Muscle layer of colon (tissue), 2 donors: ENCODE measurements around the gene EMSY.
A peak's percentile ranks its signal among the peaks of the same experiment; 100 is the strongest.

Source experiments
- H3K27ac ChIP-seq: one replicate; pipeline ENCODE4 v1.7.0; 2013; ENCODE audit warnings: low read depth, mild to moderate bottlenecking, low read length, moderate library complexity
- H3K27me3 ChIP-seq, 2 donors: one replicate each; pipeline ENCODE4 v1.7.0; 2013; ENCODE audit warnings: low read length in 2 of 2, mild to moderate bottlenecking in 2 of 2; ENCODE audit not compliant: insufficient read depth in 2 of 2, control insufficient read depth in 1 of 2
- H3K36me3 ChIP-seq: one replicate; pipeline ENCODE4 v1.7.0; 2013; ENCODE audit warnings: mild to moderate bottlenecking, low read length; ENCODE audit not compliant: insufficient read depth
- H3K4me1 ChIP-seq: one replicate; pipeline ENCODE4 v1.7.0; 2013; ENCODE audit warnings: mild to moderate bottlenecking, low read length; ENCODE audit not compliant: insufficient read depth
- H3K4me3 ChIP-seq, 2 donors: one replicate each; pipeline ENCODE4 v1.7.0; 2013; ENCODE audit warnings: low read length in 2 of 2, low read depth in 1 of 2, mild to moderate bottlenecking in 1 of 2, moderate library complexity in 1 of 2
- H3K9ac ChIP-seq: one replicate; pipeline ENCODE4 v1.7.0; 2013; ENCODE audit warnings: low read length
- H3K9me3 ChIP-seq: one replicate; pipeline ENCODE4 v1.7.0; 2013; ENCODE audit warnings: mild to moderate bottlenecking, low read length
- donor health status: abdominal sarcoma.
- donor health status: Adenocarcinoma of cecum.

EMSY gene

DNA sequence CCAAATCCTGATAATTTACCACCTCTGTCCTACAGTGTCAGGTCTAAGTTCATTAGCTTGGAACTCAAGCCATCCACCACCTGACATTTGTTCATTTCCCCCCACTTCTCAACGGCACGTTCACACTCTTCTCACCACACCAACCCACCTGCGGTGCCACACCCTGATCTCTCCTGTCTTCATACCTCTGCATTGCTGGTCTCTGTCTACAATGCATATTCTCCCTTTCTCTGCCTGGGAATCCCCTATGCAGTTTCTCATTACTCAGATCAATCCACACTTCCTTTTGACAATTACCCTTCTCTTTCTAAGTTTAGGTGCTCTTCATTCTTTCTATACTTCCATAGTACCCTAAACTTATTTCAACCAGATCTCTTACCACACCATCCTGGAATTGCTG is 20.4 kb upstream of the EMSY start:
- no peaks in the 10 kb centered on the region for H3K36me3 ChIP-seq
- no peak overlapping the region for H3K9ac ChIP-seq
- no peaks in the 10 kb centered on the region for H3K9me3 ChIP-seq
- H3K4me3 ChIP-seq: no peak overlapping the region
- H3K4me1 ChIP-seq: no peaks in the 10 kb centered on the region
- no peaks in the 10 kb centered on the region for H3K27me3 ChIP-seq
- no peak overlapping the region for H3K27ac ChIP-seq

DNA sequence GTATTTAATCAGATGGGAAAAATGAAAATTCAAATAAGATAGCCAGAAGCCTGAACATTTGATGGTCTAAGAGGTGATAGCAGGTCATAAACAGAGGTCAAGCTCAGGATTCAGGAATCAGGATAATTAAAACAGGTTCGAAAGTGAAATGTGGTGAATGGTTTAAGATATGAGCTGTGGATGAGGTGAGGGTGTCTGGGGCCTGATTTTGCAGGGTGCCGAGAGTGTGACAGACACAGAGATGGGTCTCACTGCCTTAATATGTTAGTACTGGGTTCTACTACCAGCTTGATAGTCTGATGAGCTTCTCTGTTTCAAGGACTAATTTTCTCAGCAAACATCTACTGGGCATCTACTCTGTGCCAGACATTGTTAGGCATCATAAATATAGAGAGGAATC is 19.9 kb upstream of the EMSY start:
- Histone ChIP-seq H3K9ac (no peak overlapping the region), H3K9me3 (no peaks in the 10 kb centered on the region), H3K27me3 (no peaks in the 10 kb centered on the region), H3K36me3 (no peaks in the 10 kb centered on the region), H3K27ac (no peak overlapping the region), H3K4me1 (no peaks in the 10 kb centered on the region), H3K4me3 (no peak overlapping the region)

DNA sequence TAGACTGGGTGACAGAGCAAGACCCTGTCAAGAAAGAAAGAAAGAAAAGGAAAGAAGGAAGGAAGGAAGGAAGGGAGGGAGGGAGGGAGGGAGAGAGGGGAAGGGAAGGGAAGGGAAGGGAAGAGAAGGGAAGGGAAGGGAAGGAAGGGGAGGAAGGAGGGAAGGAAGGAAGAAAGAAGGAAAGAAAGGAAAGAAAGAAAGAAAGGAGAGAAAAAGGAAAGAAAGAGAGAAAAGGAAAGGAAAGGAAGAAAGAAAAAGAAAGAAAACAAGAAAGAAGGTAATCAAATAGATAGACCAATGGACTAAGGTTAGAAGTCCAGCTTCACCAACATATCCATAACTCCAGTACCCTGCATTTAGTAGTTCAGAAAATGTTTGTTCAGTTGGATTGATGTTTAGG is 18.2 kb upstream of the EMSY start:
- H3K9me3 ChIP-seq: no peaks in the 10 kb centered on the region
- no peaks in the 10 kb centered on the region for H3K27me3 ChIP-seq
- no peaks in the 10 kb centered on the region for H3K36me3 ChIP-seq
- H3K4me3 ChIP-seq: no peak overlapping the region
- no peak overlapping the region for H3K9ac ChIP-seq
- H3K4me1 ChIP-seq: no peaks in the 10 kb centered on the region
- H3K27ac ChIP-seq: no peak overlapping the region

DNA sequence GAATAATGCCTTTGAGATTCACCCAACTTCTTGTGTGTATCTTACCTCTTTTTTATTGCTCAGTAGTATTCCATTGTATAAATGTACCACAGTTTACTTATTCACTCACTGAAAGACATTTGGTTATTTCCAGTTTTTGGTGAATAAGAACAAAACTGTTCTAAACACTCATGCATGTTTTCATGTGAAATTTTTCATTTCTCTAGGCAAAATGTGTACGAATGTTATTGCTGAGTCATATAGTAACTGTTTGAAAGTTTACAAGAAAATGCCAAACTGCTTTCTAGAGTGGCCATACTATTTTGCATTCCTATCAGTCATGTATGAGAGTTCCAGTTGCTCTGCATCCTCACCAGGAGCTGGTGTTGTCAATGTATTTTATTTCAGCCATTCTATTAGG is 8.8 kb upstream of the EMSY start:
- no peak overlapping the region for H3K4me3 ChIP-seq
- H3K9me3 ChIP-seq: no peaks in the 10 kb centered on the region
- no peaks in the 10 kb centered on the region for H3K36me3 ChIP-seq
- no peak overlapping the region for H3K9ac ChIP-seq
- no peaks in the 10 kb centered on the region for H3K4me1 ChIP-seq
- H3K27me3 ChIP-seq: no peaks in the 10 kb centered on the region
- no peak overlapping the region for H3K27ac ChIP-seq

DNA sequence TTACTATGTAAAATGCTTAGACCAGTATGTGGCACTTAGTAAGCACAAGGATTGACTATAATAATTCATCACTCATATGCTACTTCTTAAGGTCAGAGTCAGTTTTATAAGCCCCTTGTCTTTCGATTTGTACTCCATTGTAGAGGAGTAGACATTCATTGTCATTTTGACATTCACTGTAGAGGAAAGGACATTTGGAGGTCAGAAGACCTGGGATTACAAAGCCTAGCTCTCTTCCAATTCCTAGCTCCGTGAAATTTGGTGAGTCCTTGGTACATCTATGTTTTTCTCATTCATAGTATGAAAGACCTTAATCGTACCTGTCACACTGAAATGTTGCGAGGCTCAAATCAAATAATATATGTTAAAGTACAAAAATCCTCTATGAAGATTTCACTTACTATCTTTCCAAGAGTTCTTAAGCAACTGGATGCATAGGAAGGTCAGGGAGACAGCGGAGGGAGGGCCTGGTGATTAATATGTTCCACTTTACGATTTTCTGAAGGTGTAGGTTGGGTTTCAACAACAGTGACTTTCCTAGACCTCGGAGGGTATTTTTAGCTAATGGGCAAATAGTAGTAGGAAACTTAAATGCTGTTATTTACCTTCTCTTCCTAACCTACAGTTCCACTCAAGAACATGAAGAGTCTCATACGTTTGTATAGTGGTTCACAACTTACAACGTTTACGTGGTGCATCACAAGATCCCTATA is 1.4 kb upstream of the EMSY start:
- peaks cover 11% of the 10 kb centered on the region for H3K36me3 ChIP-seq
- H3K27me3 ChIP-seq: no peaks in the 10 kb centered on the region
- H3K27ac ChIP-seq: peak overlapping the region; percentile 87
- no peaks in the 10 kb centered on the region for H3K9me3 ChIP-seq
- peak overlapping the region; percentile 99 for H3K9ac ChIP-seq
- H3K4me3 ChIP-seq: peak overlapping the region in 1 of 2 donors; percentile 97
- H3K4me1 ChIP-seq: peaks cover 12% of the 10 kb centered on the region

DNA sequence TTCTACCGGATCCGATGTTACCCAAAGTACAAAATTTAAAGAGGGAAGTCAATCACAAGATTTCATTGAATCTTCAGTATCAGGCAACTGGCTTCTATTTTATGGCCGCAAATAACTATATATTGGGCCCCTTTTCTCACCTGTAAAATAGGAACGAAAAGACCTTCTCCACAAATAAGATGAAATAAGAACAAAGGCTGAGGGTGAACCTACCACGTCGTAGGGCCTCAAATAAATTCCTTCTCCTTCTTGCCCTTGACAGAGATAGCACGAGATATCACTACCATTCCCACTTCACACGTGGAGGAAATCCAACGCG is 794 bp upstream of the EMSY start:
- peaks cover 12% of the 10 kb centered on the region for H3K4me1 ChIP-seq
- H3K27me3 ChIP-seq: no peaks in the 10 kb centered on the region
- no peaks in the 10 kb centered on the region for H3K9me3 ChIP-seq
- peak overlapping the region; percentile 87 for H3K27ac ChIP-seq
- peak overlapping the region; percentile 95 to 97 for H3K4me3 ChIP-seq
- peaks cover 11% of the 10 kb centered on the region for H3K36me3 ChIP-seq
- peak overlapping the region; percentile 99 for H3K9ac ChIP-seq

DNA sequence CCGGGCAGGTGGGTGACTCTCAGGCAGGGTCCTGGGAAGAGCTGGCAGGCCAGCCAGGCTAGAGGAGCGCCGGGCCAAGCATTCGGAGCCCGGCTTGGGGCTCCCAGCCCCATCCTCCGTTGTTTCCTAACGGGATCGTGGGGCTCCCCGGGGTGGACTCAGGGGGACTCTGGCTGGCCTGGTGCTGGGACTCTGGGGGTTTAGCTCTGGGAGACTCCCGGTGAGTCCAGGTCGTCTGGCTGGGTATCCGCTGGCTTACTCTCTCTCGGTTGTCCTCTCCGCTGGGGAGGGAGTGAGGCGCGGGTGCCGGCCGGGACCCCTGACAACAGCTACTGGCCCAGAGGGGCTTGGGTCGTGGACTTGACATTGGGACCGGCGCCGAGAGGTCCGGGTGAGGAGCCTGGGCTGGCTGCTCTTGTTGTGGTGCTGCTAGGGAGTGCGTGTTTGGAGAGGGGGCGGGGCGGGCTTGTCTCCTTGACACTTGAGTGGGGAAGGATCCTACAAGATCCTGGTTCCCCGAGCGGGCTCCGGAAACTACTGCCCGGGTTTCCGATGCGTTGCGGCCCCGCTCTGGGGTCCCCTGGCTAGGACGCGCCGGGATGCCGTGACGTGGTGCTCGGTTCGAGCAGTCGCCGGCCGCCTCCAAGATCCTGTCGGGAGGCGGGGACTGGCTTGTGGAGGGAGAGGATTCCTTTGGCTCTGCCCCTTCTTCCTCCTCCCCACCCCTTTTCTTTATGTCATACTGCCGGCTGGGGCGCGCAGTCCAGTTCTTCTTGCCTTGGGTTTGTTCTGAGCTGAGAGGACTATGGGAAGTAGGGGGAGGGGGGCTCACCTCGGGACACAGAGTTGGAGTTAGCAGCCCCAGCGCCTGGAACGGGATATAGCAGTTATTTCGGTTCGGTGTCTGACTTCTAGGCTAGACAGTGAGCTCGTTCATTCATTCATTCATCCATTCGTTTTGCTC is 585 bp downstream of the EMSY start:
- H3K27me3 ChIP-seq: no peaks in the 10 kb centered on the region
- H3K9ac ChIP-seq: peak overlapping the region; percentile 92
- H3K4me1 ChIP-seq: peaks cover 12% of the 10 kb centered on the region
- no peaks in the 10 kb centered on the region for H3K9me3 ChIP-seq
- peak overlapping the region; percentile 87 for H3K27ac ChIP-seq
- H3K36me3 ChIP-seq: peaks cover 11% of the 10 kb centered on the region
- peak overlapping the region; percentile 95 to 97 for H3K4me3 ChIP-seq

DNA sequence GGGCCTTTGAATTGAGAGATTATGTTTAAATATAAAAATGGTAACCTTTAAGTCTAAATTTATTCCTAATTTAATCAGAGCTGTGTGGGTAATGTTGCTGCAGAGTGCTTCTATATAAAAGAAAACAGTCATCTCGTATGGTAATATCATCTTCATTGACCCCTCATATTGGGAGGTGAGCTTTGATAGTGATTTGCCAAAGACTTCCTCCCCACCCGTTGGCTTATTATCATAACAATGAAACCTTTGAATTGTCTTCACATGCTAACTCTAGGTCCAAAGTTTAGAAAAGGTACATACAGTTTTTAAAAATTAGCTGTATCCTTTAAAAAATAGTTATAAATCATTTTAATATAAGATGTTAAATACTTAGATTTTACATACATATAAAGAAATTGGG is 3.7 kb downstream of the EMSY start:
- Histone ChIP-seq H3K4me1 (peaks cover 7% of the 10 kb centered on the region), H3K9me3 (no peaks in the 10 kb centered on the region)

DNA sequence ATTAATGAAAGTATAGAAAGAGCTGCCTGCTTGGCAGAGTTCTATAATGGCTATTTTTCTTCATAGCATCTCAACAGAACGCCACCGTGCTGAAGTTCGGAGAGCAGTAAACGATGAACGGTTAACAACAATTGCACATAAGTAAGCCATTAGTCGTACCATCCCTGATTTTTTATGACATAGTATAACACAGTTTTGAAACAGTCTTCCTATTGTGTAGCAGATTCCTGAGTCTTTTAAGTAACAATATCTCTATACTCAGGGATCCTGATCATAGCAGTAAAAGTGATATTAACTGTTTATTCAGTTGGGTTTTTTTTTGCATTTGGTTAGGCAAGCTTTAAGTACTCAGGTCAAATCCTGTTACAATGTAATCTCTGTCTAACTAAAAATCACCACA is 8.4 kb downstream of the EMSY start:
- no peaks in the 10 kb centered on the region for H3K27me3 ChIP-seq
- no peaks in the 10 kb centered on the region for H3K4me1 ChIP-seq
- H3K4me3 ChIP-seq: no peak overlapping the region
- H3K27ac ChIP-seq: no peak overlapping the region
- peaks cover 26% of the 10 kb centered on the region for H3K36me3 ChIP-seq
- no peaks in the 10 kb centered on the region for H3K9me3 ChIP-seq
- H3K9ac ChIP-seq: no peak overlapping the region

More for the DNA sequence above, 3.7 kb downstream of the EMSY start:
- H3K36me3 ChIP-seq: peaks cover 26% of the 10 kb centered on the region
- no peak overlapping the region for H3K4me3 ChIP-seq
- H3K27me3 ChIP-seq: no peaks in the 10 kb centered on the region
- H3K9ac ChIP-seq: no peak overlapping the region
- no peak overlapping the region for H3K27ac ChIP-seq

DNA sequence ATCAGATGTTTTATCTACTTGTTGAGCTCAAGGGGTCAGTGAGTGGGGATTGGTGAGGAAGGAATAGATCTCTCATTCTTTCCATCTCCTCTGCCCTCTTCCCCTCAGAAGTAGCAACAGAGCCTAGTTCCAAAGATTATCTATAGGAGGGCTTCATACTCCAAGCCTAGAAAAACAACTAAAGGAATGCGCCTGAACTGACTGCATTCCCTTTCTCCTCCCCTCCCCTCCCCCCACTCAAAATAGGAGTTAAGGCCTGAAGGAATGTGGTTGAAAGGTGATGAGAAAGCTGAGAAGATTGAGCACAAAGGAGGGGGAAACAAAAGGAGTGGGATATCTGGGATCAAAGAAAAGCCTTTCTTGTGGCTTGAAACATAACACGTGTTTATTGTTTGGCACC is 10.5 kb downstream of the EMSY start:
- no peak overlapping the region for H3K9ac ChIP-seq

DNA sequence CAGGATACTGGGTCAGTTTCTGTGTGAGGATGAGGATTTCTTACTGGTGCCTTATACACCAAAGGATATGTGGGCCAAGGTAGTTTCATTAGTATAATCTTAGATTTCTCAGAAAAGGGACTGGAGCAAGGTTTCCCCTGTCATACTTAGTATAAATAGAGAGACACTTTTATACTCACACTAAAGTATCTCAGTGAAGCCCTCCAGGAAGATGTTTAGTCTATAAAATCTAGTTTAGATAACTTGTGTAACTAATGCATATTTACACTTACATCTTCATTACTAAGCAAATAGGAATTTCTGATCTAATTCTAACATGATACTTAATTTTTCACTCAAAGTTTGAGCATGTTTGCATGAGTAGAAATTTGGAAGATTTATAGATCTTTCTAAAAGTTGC is 11.1 kb downstream of the EMSY start:
- no peaks in the 10 kb centered on the region for H3K27me3 ChIP-seq
- peaks cover 34% of the 10 kb centered on the region for H3K36me3 ChIP-seq
- no peak overlapping the region for H3K27ac ChIP-seq
- H3K4me3 ChIP-seq: no peak overlapping the region
- no peaks in the 10 kb centered on the region for H3K4me1 ChIP-seq
- H3K9ac ChIP-seq: no peak overlapping the region
- no peaks in the 10 kb centered on the region for H3K9me3 ChIP-seq

More for the DNA sequence above, 10.5 kb downstream of the EMSY start:
- peaks cover 34% of the 10 kb centered on the region for H3K36me3 ChIP-seq
- no peaks in the 10 kb centered on the region for H3K9me3 ChIP-seq
- H3K4me1 ChIP-seq: no peaks in the 10 kb centered on the region
- no peak overlapping the region for H3K27ac ChIP-seq
- no peaks in the 10 kb centered on the region for H3K27me3 ChIP-seq
- H3K4me3 ChIP-seq: no peak overlapping the region
